Fibroblast of villous mesenchyme (primary cell): ENCODE measurements around the gene CREBBP. TPM values are rescaled to one million over a fixed set of nuclear protein-coding genes. Genes with fewer than 3 reads are reported as not detected.
"Not testable (repeated sequence)": the region's sequence is repeated elsewhere in the genome, so short reads cannot be mapped to it uniquely, and the experiment has no call there.

Experiments used
- DNase-seq: peaks from one replicate; pipeline ENCODE4 v3.0.0-alpha.2; 2010; ENCODE audit warnings: low read depth
- H3K4me3 ChIP-seq: 2 replicates; pipeline ENCODE4 v1.5.1; 2011; ENCODE audit warnings: low read depth, mild to moderate bottlenecking, low read length
- CTCF ChIP-seq: IDR thresholded peaks from 2 replicates; pipeline ENCODE4 v1.5.1; 2012; ENCODE audit warnings: low read depth, mild to moderate bottlenecking, low read length; ENCODE audit not compliant: insufficient read depth
- total RNA-seq: library from RNA; depleted of rRNA; stranded (reverse); fragments of >200 nt; gene quantifications from 2 replicates; pipeline ENCODE4 v1.2.3, GENCODE V29; 2012

Gene CREBBP
- total RNA-seq, 1 donor, result 32.0 TPM

GRCh38 chr16:3904875-3905274 is 24.4 kb upstream of the CREBBP start:
- DNase-seq, result no peak
- no peak overlapping the region for H3K4me3 ChIP-seq
- no peak for TF ChIP-seq CTCF

- no peak for DNase-seq
- TF ChIP-seq CTCF, result no peak
- no peak overlapping the region for H3K4me3 ChIP-seq
These were observed 9.6 kb upstream of the CREBBP start for GRCh38 chr16:3890091-3890490.

- no peak for DNase-seq
- TF ChIP-seq CTCF, result no peak
- H3K4me3 ChIP-seq, result no peak overlapping the region
These were observed 8.5 kb upstream of the CREBBP start for GRCh38 chr16:3889059-3889458.

GRCh38 chr16:3885999-3886398 is 5.5 kb upstream of the CREBBP start:
- H3K4me3 ChIP-seq, DNase-seq: not testable (repeated sequence)

- DNase-seq, result no peak
- no peak for TF ChIP-seq CTCF
- H3K4me3 ChIP-seq, result no peak overlapping the region
These were observed 3.9 kb upstream of the CREBBP start for GRCh38 chr16:3884398-3884797.

- H3K4me3 ChIP-seq, result no peak overlapping the region
- no peak for DNase-seq
- no peak for TF ChIP-seq CTCF
These were observed 2.0 kb upstream of the CREBBP start for GRCh38 chr16:3882531-3882930.

- no peak for DNase-seq
- peak overlapping the region; percentile 69 for H3K4me3 ChIP-seq
- no peak for TF ChIP-seq CTCF
These were observed 1.0 kb upstream of the CREBBP start for GRCh38 chr16:3881499-3881990.
